H9 (cell line): ENCODE measurements around the gene ZNF407. TPM values are rescaled to one million over a fixed set of nuclear protein-coding genes. Genes with fewer than 3 reads are reported as not detected.
A peak's percentile ranks its signal among the peaks of the same experiment; 100 is the strongest.

Source experiments
- DNase-seq: peaks from one replicate; pipeline ENCODE4 v3.0.0-alpha.2; 2017
- H2AFZ ChIP-seq: one replicate; pipeline ENCODE4 v1.6.1; 2013; ENCODE audit warnings: mild to moderate bottlenecking, low read length, control low read depth, moderate library complexity
- H2AK5ac ChIP-seq: 2 replicates; pipeline ENCODE4 v1.6.1; 2013; ENCODE audit warnings: low read length, control low read depth, mixed read lengths; ENCODE audit not compliant: insufficient read length
- H2BK120ac ChIP-seq: one replicate; pipeline ENCODE4 v1.6.1; 2013; ENCODE audit warnings: low read depth, mild to moderate bottlenecking, low read length, control low read depth, inconsistent platforms; ENCODE audit not compliant: poor library complexity, severe bottlenecking
- H2BK12ac ChIP-seq: 2 replicates; pipeline ENCODE4 v1.6.1; 2013; ENCODE audit warnings: low read length, control low read depth, mixed read lengths, low read depth; ENCODE audit not compliant: insufficient read length
- H2BK15ac ChIP-seq: 2 replicates; pipeline ENCODE4 v1.6.1; 2013; ENCODE audit warnings: low read depth, low read length, control low read depth
- H2BK20ac ChIP-seq: one replicate; pipeline ENCODE4 v1.6.1; 2013; ENCODE audit warnings: low read depth, mild to moderate bottlenecking, low read length, control low read depth, inconsistent platforms; ENCODE audit not compliant: poor library complexity, severe bottlenecking
- H2BK5ac ChIP-seq: 2 replicates; pipeline ENCODE4 v1.6.1; 2013; ENCODE audit warnings: low read length, control low read depth, mixed read lengths; ENCODE audit not compliant: insufficient read length
- H3K14ac ChIP-seq: 2 replicates; pipeline ENCODE4 v1.6.1; 2013; ENCODE audit warnings: low read length, control low read depth; ENCODE audit not compliant: insufficient read depth
- H3K18ac ChIP-seq: 2 replicates; pipeline ENCODE4 v1.6.1; 2013; ENCODE audit warnings: low read depth, mild to moderate bottlenecking, mixed read lengths, low read length, control low read depth; ENCODE audit not compliant: insufficient read length
- H3K23ac ChIP-seq: 2 replicates; pipeline ENCODE4 v1.6.1; 2013; ENCODE audit warnings: low read length, control low read depth, mixed read lengths, low read depth; ENCODE audit not compliant: insufficient read length
- H3K23me2 ChIP-seq: 2 replicates; pipeline ENCODE4 v1.6.1; 2013; ENCODE audit warnings: low read depth, mild to moderate bottlenecking, mixed read lengths, low read length, control low read depth; ENCODE audit not compliant: insufficient read length, poor library complexity, severe bottlenecking
- H3K27ac ChIP-seq: 2 replicates; pipeline ENCODE4 v1.5.1; 2013; ENCODE audit warnings: low read length, control low read depth, mixed read lengths, low read depth; ENCODE audit not compliant: insufficient read length
- H3K27me3 ChIP-seq: 2 replicates; pipeline ENCODE4 v1.6.1; 2013; ENCODE audit warnings: low read length, control low read depth, inconsistent platforms; ENCODE audit not compliant: insufficient read depth
- H3K4ac ChIP-seq: 2 replicates; pipeline ENCODE4 v1.6.1; 2013; ENCODE audit warnings: low read depth, mild to moderate bottlenecking, control low read depth, inconsistent platforms, low read length, moderate library complexity
- H3K4me1 ChIP-seq: 2 replicates; pipeline ENCODE4 v1.6.1; 2013; ENCODE audit warnings: low read length, control low read depth, inconsistent platforms; ENCODE audit not compliant: insufficient read depth
- H3K4me2 ChIP-seq: 2 replicates; pipeline ENCODE4 v1.6.1; 2013; ENCODE audit warnings: low read length, control low read depth, mixed read lengths; ENCODE audit not compliant: insufficient read length, insufficient read depth
- H3K56ac ChIP-seq: 2 replicates; pipeline ENCODE4 v1.6.1; 2013; ENCODE audit warnings: low read depth, mild to moderate bottlenecking, mixed read lengths, low read length, control low read depth; ENCODE audit not compliant: insufficient read length
- H3K79me1 ChIP-seq: 2 replicates; pipeline ENCODE4 v1.6.1; 2013; ENCODE audit warnings: low read depth, mild to moderate bottlenecking, moderate library complexity, low read length, control low read depth, inconsistent platforms; ENCODE audit not compliant: insufficient read depth, poor library complexity, severe bottlenecking
- H3K79me2 ChIP-seq: 2 replicates; pipeline ENCODE4 v1.6.1; 2013; ENCODE audit warnings: low read length, control low read depth, inconsistent platforms; ENCODE audit not compliant: insufficient read depth
- H3K9ac ChIP-seq: 2 replicates; pipeline ENCODE4 v1.6.1; 2013; ENCODE audit warnings: low read length, control low read depth, mixed read lengths; ENCODE audit not compliant: insufficient read length; ENCODE audit errors: extremely low read depth
- H3K9me3 ChIP-seq: one replicate; pipeline ENCODE4 v1.6.1; 2013; ENCODE audit warnings: low read depth, low read length, inconsistent platforms; ENCODE audit not compliant: control insufficient read depth
- H3T11ph ChIP-seq: one replicate; pipeline ENCODE4 v1.6.1; 2013; ENCODE audit warnings: mild to moderate bottlenecking, low read length, control low read depth, inconsistent platforms
- H4K20me1 ChIP-seq: one replicate; pipeline ENCODE4 v1.6.1; 2013; ENCODE audit not compliant: control insufficient read depth, insufficient read length, insufficient read depth
- H4K5ac ChIP-seq: 2 replicates; pipeline ENCODE4 v1.6.1; 2013; ENCODE audit warnings: low read depth, mild to moderate bottlenecking, mixed read lengths, low read length, control low read depth; ENCODE audit not compliant: insufficient read length
- H4K8ac ChIP-seq: replicated peaks from 2 replicates; pipeline ENCODE4 v1.6.1; 2013; ENCODE audit warnings: low read length, control low read depth, mixed read lengths, low read depth; ENCODE audit not compliant: insufficient read length
- H4K91ac ChIP-seq: 2 replicates; pipeline ENCODE4 v1.6.1; 2013; ENCODE audit warnings: low read depth, mild to moderate bottlenecking, moderate library complexity, mixed read lengths, low read length, control low read depth; ENCODE audit not compliant: insufficient read length
- H3K27ac Mint-ChIP-seq, 3 experiments: 2 replicates in 2 of 3; 3 replicates in 1 of 3; pipeline ENCODE4 v1.8.0; 2020 to 2021; ENCODE audit warnings: mixed read lengths in 3 of 3, mild to moderate bottlenecking in 1 of 3, moderate library complexity in 1 of 3
- H3K27me3 Mint-ChIP-seq: 2 replicates; pipeline ENCODE4 v1.8.0; 2021; ENCODE audit warnings: low read depth, mild to moderate bottlenecking, moderate library complexity, mixed read lengths
- H3K36me3 Mint-ChIP-seq, 3 experiments: 2 replicates in 2 of 3; 3 replicates in 1 of 3; pipeline ENCODE4 v1.8.0; 2020 to 2021; ENCODE audit warnings: low read depth in 3 of 3, mixed read lengths in 3 of 3; ENCODE audit not compliant: insufficient read depth in 1 of 3
- H3K4me1 Mint-ChIP-seq, 2 experiments: 2 replicates each; pipeline ENCODE4 v1.8.0; 2020; ENCODE audit warnings: mixed read lengths in 2 of 2
- H3K4me3 Mint-ChIP-seq, 2 experiments: 2 replicates in 1 of 2; 3 replicates in 1 of 2; pipeline ENCODE4 v1.8.0; 2020 to 2021; ENCODE audit warnings: mild to moderate bottlenecking in 2 of 2, mixed read lengths in 2 of 2, moderate library complexity in 1 of 2
- H3K9me3 Mint-ChIP-seq, 2 experiments: 2 replicates in 1 of 2; 3 replicates in 1 of 2; pipeline ENCODE4 v1.8.0; 2020; ENCODE audit warnings: mild to moderate bottlenecking in 2 of 2, mixed read lengths in 2 of 2, moderate library complexity in 1 of 2
- WGBS: extraction: QIAGEN DNeasy Blood & Tissue Kit; methylation state at CpG from one replicate; pipeline ENCODE4 v1.1.7; 2013; ENCODE audit warnings: missing lambda C conversion rate, low lambda C conversion rate, mixed read lengths; ENCODE audit not compliant: insufficient read length; ENCODE audit errors: extremely low coverage; 5-methylcytosine and 5-hydroxymethylcytosine counted together
- total RNA-seq: library from RNA; stranded (reverse); gene quantifications from 2 replicates; pipeline ENCODE4 v1.2.1, GENCODE V29; 2021
- TF ChIP-seq, protein P1 (sequence below): fragments of 200-600 bp; sonication (generic); conservative IDR thresholded peaks from 3 replicates; pipeline ENCODE4 v1.8.0; 2021; ENCODE audit warnings: antibody characterized with exemption, mild to moderate bottlenecking

ZNF407 gene
- total RNA-seq, 1 experiment from 2014 or later, result 8.7 TPM

DNA sequence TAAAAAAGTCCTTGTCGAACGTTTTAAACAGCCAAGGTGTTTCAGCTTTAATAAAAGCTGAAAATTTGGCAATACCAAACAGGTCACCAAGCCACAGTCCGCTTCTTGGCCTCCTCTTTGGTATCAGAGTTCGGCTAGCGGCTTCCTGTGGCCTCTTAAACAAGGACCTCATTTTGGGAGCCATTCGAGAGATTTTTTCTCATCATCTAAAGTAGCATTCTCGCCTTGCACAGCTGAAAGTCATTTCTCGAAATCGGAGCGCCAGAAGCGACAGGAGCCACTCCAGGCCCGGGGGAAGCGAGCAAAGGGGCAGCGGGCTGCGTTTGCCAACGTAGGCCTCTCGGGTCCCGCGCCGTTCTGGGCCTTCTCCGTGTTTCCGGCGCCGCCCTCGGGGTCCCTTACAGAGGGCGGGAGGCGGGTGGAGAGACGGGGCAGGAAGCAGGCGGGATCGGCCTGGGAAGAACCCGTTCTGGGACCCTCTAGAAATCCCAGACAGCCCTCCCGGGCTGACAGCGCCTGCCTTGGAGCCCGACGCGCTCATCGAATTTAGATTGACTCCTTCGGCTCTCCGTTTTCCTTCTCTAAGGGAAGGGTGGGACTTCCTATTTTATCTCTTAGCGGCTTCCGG, 522 bp upstream of the ZNF407 start:
- Histone ChIP-seq H2BK5ac (peak overlapping the region; percentile 59), H3T11ph (no peak overlapping the region), H3K18ac (peak overlapping the region; percentile 79), H4K20me1 (no peaks in the 10 kb centered on the region), H3K23me2 (peaks cover 6% of the 10 kb centered on the region), H3K27ac (peak overlapping the region; percentile 20), H4K91ac (no peak overlapping the region), H3K9ac (peak overlapping the region; percentile 92), H2AK5ac (no peak overlapping the region), H2BK120ac (no peak overlapping the region), H2BK15ac (no peak overlapping the region), H4K8ac (peak overlapping the region; percentile 43), H2BK20ac (no peak overlapping the region), H3K56ac (no peak overlapping the region), H4K5ac (no peak overlapping the region), H3K27me3 (no peaks in the 10 kb centered on the region), H3K23ac (no peak overlapping the region), H2AFZ (peak overlapping the region; percentile 90), H3K4me1 (no peaks in the 10 kb centered on the region), H3K9me3 (no peaks in the 10 kb centered on the region), H2BK12ac (no peak overlapping the region), H3K79me1 (peaks cover 5% of the 10 kb centered on the region), H3K79me2 (peaks cover 2% of the 10 kb centered on the region; the same call in 1 of the 2 replicates), H3K4me2 (peak overlapping the region; percentile 90), H3K4ac (no peak overlapping the region; the same call in 1 of the 2 replicates), H3K14ac (peak overlapping the region; percentile 74; the same call in 1 of the 2 replicates)
- Mint-ChIP-seq H3K36me3 (peaks cover 0 to 31% (median 14%) of the 10 kb centered on the region in 3 experiments; a peak in 6 of 7 replicates), H3K27ac (peak overlapping the region; percentile 94 to 99 (median 98); a peak in 6 of 7 replicates), H3K4me3 (peak overlapping the region; percentile 91 to 93), H3K9me3 (no peaks in the 10 kb centered on the region; a peak in 1 of 5 replicates), H3K27me3 (no peaks in the 10 kb centered on the region; the same call in 1 of the 2 replicates), H3K4me1 (peaks cover 13 to 14% of the 10 kb centered on the region in 2 experiments)
- TF ChIP-seq, protein P1, sequence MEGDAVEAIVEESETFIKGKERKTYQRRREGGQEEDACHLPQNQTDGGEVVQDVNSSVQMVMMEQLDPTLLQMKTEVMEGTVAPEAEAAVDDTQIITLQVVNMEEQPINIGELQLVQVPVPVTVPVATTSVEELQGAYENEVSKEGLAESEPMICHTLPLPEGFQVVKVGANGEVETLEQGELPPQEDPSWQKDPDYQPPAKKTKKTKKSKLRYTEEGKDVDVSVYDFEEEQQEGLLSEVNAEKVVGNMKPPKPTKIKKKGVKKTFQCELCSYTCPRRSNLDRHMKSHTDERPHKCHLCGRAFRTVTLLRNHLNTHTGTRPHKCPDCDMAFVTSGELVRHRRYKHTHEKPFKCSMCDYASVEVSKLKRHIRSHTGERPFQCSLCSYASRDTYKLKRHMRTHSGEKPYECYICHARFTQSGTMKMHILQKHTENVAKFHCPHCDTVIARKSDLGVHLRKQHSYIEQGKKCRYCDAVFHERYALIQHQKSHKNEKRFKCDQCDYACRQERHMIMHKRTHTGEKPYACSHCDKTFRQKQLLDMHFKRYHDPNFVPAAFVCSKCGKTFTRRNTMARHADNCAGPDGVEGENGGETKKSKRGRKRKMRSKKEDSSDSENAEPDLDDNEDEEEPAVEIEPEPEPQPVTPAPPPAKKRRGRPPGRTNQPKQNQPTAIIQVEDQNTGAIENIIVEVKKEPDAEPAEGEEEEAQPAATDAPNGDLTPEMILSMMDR, result no peak
- WGBS, result no CpG with 5 or more reads among the region's 41 CpGs
- DNase-seq, result no peak
